SK-N-SH treated with all-trans-retinoic acid at 6 μM for 48 hours (cell line): ENCODE measurements around the gene BIRC3.
A peak's percentile ranks its signal among the peaks of the same experiment; 100 is the strongest.

ENCODE experiments used
- ATAC-seq: fragments of 200-7000 bp; cut with Tn5 transposase; 3 replicates; pipeline ENCODE4 v1.9.1; 2020; ENCODE audit warnings: mild to moderate bottlenecking, moderate library complexity
- ARNTL ChIP-seq: fragments of 450-650 bp; formaldehyde crosslinking; IDR thresholded peaks from 2 replicates; pipeline ENCODE4 v1.5.0; 2020; ENCODE audit warnings: low read depth, mild to moderate bottlenecking, moderate library complexity, borderline replicate concordance
- BACH2 ChIP-seq: fragments of 250-450 bp; sonication (Bioruptor Pico); IDR thresholded peaks from 2 replicates; pipeline ENCODE4 v1.9.0; 2021; ENCODE audit warnings: mild to moderate bottlenecking, borderline replicate concordance
- CREB5 ChIP-seq: fragments of 250-450 bp; sonication (Bioruptor Pico); IDR thresholded peaks from 2 replicates; pipeline ENCODE4 v1.5.1; 2020; ENCODE audit warnings: low read depth, mild to moderate bottlenecking, moderate library complexity
- CSDC2 ChIP-seq: fragments of 250-450 bp; sonication (Bioruptor Pico); IDR thresholded peaks from 2 replicates; pipeline ENCODE4 v1.5.0; 2020; ENCODE audit warnings: mild to moderate bottlenecking, moderate library complexity
- CSRNP3 ChIP-seq: fragments of 250-450 bp; sonication (Bioruptor Pico); IDR thresholded peaks from 2 replicates; pipeline ENCODE4 v1.5.1; 2021; ENCODE audit warnings: mild to moderate bottlenecking, moderate library complexity
- ESRRG ChIP-seq: fragments of 250-450 bp; sonication (Bioruptor Pico); IDR thresholded peaks from 2 replicates; pipeline ENCODE4 v1.6.1; 2021; ENCODE audit warnings: mild to moderate bottlenecking
- GLIS3 ChIP-seq: fragments of 250-450 bp; sonication (Bioruptor Pico); IDR thresholded peaks from 2 replicates; pipeline ENCODE4 v1.5.0; 2020; ENCODE audit warnings: mild to moderate bottlenecking, moderate library complexity
- ISL1 ChIP-seq: fragments of 250-450 bp; sonication (Bioruptor Pico); IDR thresholded peaks from 2 replicates; pipeline ENCODE4 v2.1.2; 2022; ENCODE audit warnings: mild to moderate bottlenecking, moderate library complexity
- OSR1 ChIP-seq: fragments of 250-450 bp; sonication (Bioruptor Pico); IDR thresholded peaks from 2 replicates; pipeline ENCODE4 v1.8.0; 2022; ENCODE audit warnings: moderate library complexity, mild to moderate bottlenecking, inconsistent platforms
- PATZ1 ChIP-seq: fragments of 250-450 bp; sonication (Bioruptor Pico); IDR thresholded peaks from 2 replicates; pipeline ENCODE4 v1.8.0; 2020; ENCODE audit warnings: mild to moderate bottlenecking, moderate library complexity, borderline replicate concordance
- POU6F1 ChIP-seq: fragments of 250-450 bp; sonication (Bioruptor Pico); IDR thresholded peaks from 2 replicates; pipeline ENCODE4 v1.8.0; 2021; ENCODE audit warnings: low read depth, mild to moderate bottlenecking, moderate library complexity, borderline replicate concordance
- PPARA ChIP-seq: fragments of 250-450 bp; sonication (Bioruptor Pico); IDR thresholded peaks from 2 replicates; pipeline ENCODE4 v1.5.0; 2020; ENCODE audit warnings: mild to moderate bottlenecking, borderline replicate concordance
- RARB ChIP-seq: fragments of 250-450 bp; sonication (Bioruptor Pico); IDR thresholded peaks from 2 replicates; pipeline ENCODE4 v1.8.0; 2021; ENCODE audit warnings: mild to moderate bottlenecking, moderate library complexity
- SNAI2 ChIP-seq: fragments of 250-450 bp; sonication (Bioruptor Pico); IDR thresholded peaks from 2 replicates; pipeline ENCODE4 v1.5.0; 2020; ENCODE audit warnings: mild to moderate bottlenecking, moderate library complexity
- TCF4 ChIP-seq: fragments of 250-450 bp; sonication (Bioruptor Pico); IDR thresholded peaks from 2 replicates; pipeline ENCODE4 v1.8.0; 2021; ENCODE audit warnings: mild to moderate bottlenecking, moderate library complexity, borderline replicate concordance
- TOX ChIP-seq: fragments of 250-450 bp; sonication (Bioruptor Pico); IDR thresholded peaks from 2 replicates; pipeline ENCODE4 v1.8.0; 2021; ENCODE audit warnings: mild to moderate bottlenecking, moderate library complexity, borderline replicate concordance
- TSHZ2 ChIP-seq: fragments of 250-450 bp; sonication (Bioruptor Pico); IDR thresholded peaks from 2 replicates; pipeline ENCODE4 v1.5.0; 2020; ENCODE audit warnings: mild to moderate bottlenecking, moderate library complexity
- ZC3H10 ChIP-seq: fragments of 250-450 bp; sonication (Bioruptor Pico); IDR thresholded peaks from 2 replicates; pipeline ENCODE4 v1.5.1; 2021; ENCODE audit warnings: mild to moderate bottlenecking, moderate library complexity
- ZFP3 ChIP-seq: fragments of 250-450 bp; sonication (Bioruptor Pico); IDR thresholded peaks from 2 replicates; pipeline ENCODE4 v1.5.0; 2020; ENCODE audit warnings: mild to moderate bottlenecking, moderate library complexity
- ZFP30 ChIP-seq: fragments of 450-650 bp; formaldehyde crosslinking; IDR thresholded peaks from 2 replicates; pipeline ENCODE4 v1.5.0; 2022; ENCODE audit warnings: mild to moderate bottlenecking, moderate library complexity
- ZNF565 ChIP-seq: fragments of 450-650 bp; formaldehyde crosslinking; conservative IDR thresholded peaks from 2 replicates; pipeline ENCODE4 v1.5.0; 2020; ENCODE audit warnings: low read depth, mild to moderate bottlenecking, moderate library complexity
- ZNF70 ChIP-seq: fragments of 450-650 bp; formaldehyde crosslinking; IDR thresholded peaks from 2 replicates; pipeline ENCODE4 v1.5.0; 2020; ENCODE audit warnings: mild to moderate bottlenecking, moderate library complexity
- ZNF8 ChIP-seq: fragments of 450-650 bp; formaldehyde crosslinking; IDR thresholded peaks from 2 replicates; pipeline ENCODE4 v1.5.0; 2020; ENCODE audit warnings: mild to moderate bottlenecking, moderate library complexity

BIRC3 gene

GRCh38 chr11:102347462-102348370 is 30.4 kb downstream of the BIRC3 start:
- TF ChIP-seq TCF4 (no peak), ZNF70 (CRISPR knock-in tag) (no peak), CSDC2 (CRISPR knock-in tag) (no peak), TSHZ2 (CRISPR knock-in tag) (no peak)
- peak; percentile 39 for ATAC-seq

GRCh38 chr11:102357116-102357515 is 39.8 kb downstream of the BIRC3 start:
- TF ChIP-seq PATZ1 (no peak), ZNF8 (no peak), GLIS3 (CRISPR knock-in tag) (no peak), PPARA (CRISPR knock-in tag) (no peak), ZFP3 (no peak), CSDC2 (CRISPR knock-in tag) (no peak), RARB (no peak), TOX (no peak), SNAI2 (no peak), ZNF565 (CRISPR knock-in tag) (no peak), ZNF70 (CRISPR knock-in tag) (no peak), CSRNP3 (CRISPR knock-in tag) (no peak), BACH2 (no peak), TCF4 (no peak), ARNTL (CRISPR knock-in tag) (no peak), ISL1 (CRISPR knock-in tag) (no peak), CREB5 (CRISPR knock-in tag) (no peak), ZC3H10 (no peak), TSHZ2 (CRISPR knock-in tag) (no peak)
- ATAC-seq, result no peak

GRCh38 chr11:102359372-102359771 is 42.1 kb downstream of the BIRC3 start:
- ATAC-seq, result no peak
- TF ChIP-seq ZFP30 (CRISPR knock-in tag), result no peak
- no peak for TF ChIP-seq PPARA (CRISPR knock-in tag)
- TF ChIP-seq ISL1 (CRISPR knock-in tag), result no peak
- no peak for TF ChIP-seq ESRRG
- no peak for TF ChIP-seq SNAI2
- no peak for TF ChIP-seq ZFP3
- no peak for TF ChIP-seq TSHZ2 (CRISPR knock-in tag)
- TF ChIP-seq POU6F1 (CRISPR knock-in tag), result no peak
- no peak for TF ChIP-seq ZNF565 (CRISPR knock-in tag)
- TF ChIP-seq ZNF70 (CRISPR knock-in tag), result no peak
- no peak for TF ChIP-seq CSDC2 (CRISPR knock-in tag)
- TF ChIP-seq GLIS3 (CRISPR knock-in tag), result no peak
- TF ChIP-seq OSR1 (CRISPR knock-in tag), result no peak
